IPS DF 6.9 (cell line): ENCODE measurements around the gene PCLO.

Source experiments
- DNase-seq: peaks from one replicate; pipeline ENCODE4 v3.0.0-alpha.2; 2013; ENCODE audit warnings: low read depth, low spot score
- H3K27ac ChIP-seq: one replicate; pipeline ENCODE4 v1.5.1; 2013; ENCODE audit warnings: low read length, control low read depth
- H3K27me3 ChIP-seq: 2 replicates; pipeline ENCODE4 v1.6.1; 2013; ENCODE audit warnings: mild to moderate bottlenecking, low read length; ENCODE audit not compliant: control insufficient read depth, insufficient read depth
- H3K36me3 ChIP-seq: 2 replicates; pipeline ENCODE4 v1.6.1; 2013; ENCODE audit warnings: low read length; ENCODE audit not compliant: control insufficient read depth, insufficient read depth
- H3K4me1 ChIP-seq: 2 replicates; pipeline ENCODE4 v1.6.1; 2013; ENCODE audit warnings: low read length; ENCODE audit not compliant: control insufficient read depth, insufficient read depth
- H3K4me3 ChIP-seq: 2 replicates; pipeline ENCODE4 v1.5.1; 2013; ENCODE audit warnings: mild to moderate bottlenecking, low read length
- H3K9me3 ChIP-seq: 2 replicates; pipeline ENCODE4 v1.6.1; 2013; ENCODE audit warnings: low read length, inconsistent platforms; ENCODE audit not compliant: control insufficient read depth, insufficient read depth
- WGBS: extraction: QIAGEN DNeasy Blood & Tissue Kit; methylation state at CpG from one replicate; pipeline ENCODE4 v1.1.7; 2013; ENCODE audit warnings: mixed read lengths, missing lambda C conversion rate; ENCODE audit not compliant: insufficient read length, insufficient coverage; 5-methylcytosine and 5-hydroxymethylcytosine counted together

PCLO gene

GRCh38 chr7:83141927-83142326 lies 20.8 kb downstream of the PCLO start:
- no peak for DNase-seq
- Histone ChIP-seq H3K9me3 (no peaks in the 10 kb centered on the region), H3K27me3 (no peaks in the 10 kb centered on the region), H3K27ac (no peak overlapping the region), H3K4me3 (no peak overlapping the region), H3K36me3 (no peaks in the 10 kb centered on the region), H3K4me1 (no peaks in the 10 kb centered on the region; the same call in 1 of the 2 replicates)
- no CpG with 5 or more reads among the region's 3 CpGs for WGBS

- no peaks in the 10 kb centered on the region for H3K36me3 ChIP-seq
- no peak for DNase-seq
- WGBS, result no CpG with 5 or more reads among the region's 5 CpGs
- H3K4me1 ChIP-seq, result no peaks in the 10 kb centered on the region
- no peak overlapping the region for H3K27ac ChIP-seq
- H3K4me3 ChIP-seq, result no peak overlapping the region
- no peaks in the 10 kb centered on the region for H3K27me3 ChIP-seq
- no peaks in the 10 kb centered on the region for H3K9me3 ChIP-seq
Measured at GRCh38 chr7:83130623-83131545, 31.8 kb downstream of the PCLO start.

GRCh38 chr7:83130191-83130590 lies 32.5 kb downstream of the PCLO start:
- no peak overlapping the region for H3K4me3 ChIP-seq
- DNase-seq, result no peak
- no peaks in the 10 kb centered on the region for H3K36me3 ChIP-seq
- no peaks in the 10 kb centered on the region for H3K9me3 ChIP-seq
- WGBS, result no CpG with 5 or more reads among the region's 5 CpGs
- H3K27ac ChIP-seq, result no peak overlapping the region
- no peaks in the 10 kb centered on the region for H3K27me3 ChIP-seq
- H3K4me1 ChIP-seq, result no peaks in the 10 kb centered on the region

GRCh38 chr7:83119494-83119893 lies 43.2 kb downstream of the PCLO start:
- no peak overlapping the region for H3K27ac ChIP-seq
- no peak overlapping the region for H3K4me3 ChIP-seq
- no peaks in the 10 kb centered on the region for H3K9me3 ChIP-seq
- peaks cover 5% of the 10 kb centered on the region; the same call in 1 of the 2 replicates for H3K4me1 ChIP-seq
- DNase-seq, result no peak
- H3K27me3 ChIP-seq, result no peaks in the 10 kb centered on the region
- WGBS, result no CpG with 5 or more reads among the region's 2 CpGs
- H3K36me3 ChIP-seq, result no peaks in the 10 kb centered on the region

GRCh38 chr7:83119026-83119382 lies 43.7 kb downstream of the PCLO start:
- no peak overlapping the region for H3K4me3 ChIP-seq
- no peak overlapping the region for H3K27ac ChIP-seq
- H3K4me1 ChIP-seq, result peaks cover 5% of the 10 kb centered on the region; the same call in 1 of the 2 replicates
- no peaks in the 10 kb centered on the region for H3K36me3 ChIP-seq
- no CpG with 5 or more reads among the region's 1 CpG for WGBS
- H3K27me3 ChIP-seq, result no peaks in the 10 kb centered on the region
- no peaks in the 10 kb centered on the region for H3K9me3 ChIP-seq
- no peak for DNase-seq

GRCh38 chr7:83118347-83119025 lies 44.2 kb downstream of the PCLO start:
- H3K4me1 ChIP-seq, result peaks cover 5% of the 10 kb centered on the region; the same call in 1 of the 2 replicates
- H3K27ac ChIP-seq, result no peak overlapping the region
- WGBS, result no CpG with 5 or more reads among the region's 3 CpGs
- H3K36me3 ChIP-seq, result no peaks in the 10 kb centered on the region
- H3K9me3 ChIP-seq, result no peaks in the 10 kb centered on the region
- no peaks in the 10 kb centered on the region for H3K27me3 ChIP-seq
- DNase-seq, result no peak
- no peak overlapping the region for H3K4me3 ChIP-seq

GRCh38 chr7:83117466-83117865 lies 45.2 kb downstream of the PCLO start:
- H3K4me3 ChIP-seq, result no peak overlapping the region
- no peaks in the 10 kb centered on the region for H3K27me3 ChIP-seq
- H3K9me3 ChIP-seq, result no peaks in the 10 kb centered on the region
- peaks cover 5% of the 10 kb centered on the region; the same call in 1 of the 2 replicates for H3K4me1 ChIP-seq
- DNase-seq, result no peak
- no CpG with 5 or more reads among the region's 2 CpGs for WGBS
- H3K27ac ChIP-seq, result no peak overlapping the region
- H3K36me3 ChIP-seq, result no peaks in the 10 kb centered on the region

- H3K4me3 ChIP-seq, result no peak overlapping the region
- DNase-seq, result no peak
- no CpG with 5 or more reads among the region's 2 CpGs for WGBS
Measured at GRCh38 chr7:83111391-83111790, 51.3 kb downstream of the PCLO start.

GRCh38 chr7:83109352-83109751 lies 53.3 kb downstream of the PCLO start:
- Histone ChIP-seq H3K4me3 (no peak overlapping the region), H3K4me1 (peaks cover 2% of the 10 kb centered on the region; the same call in 1 of the 2 replicates), H3K36me3 (no peaks in the 10 kb centered on the region), H3K27me3 (no peaks in the 10 kb centered on the region), H3K27ac (no peak overlapping the region), H3K9me3 (no peaks in the 10 kb centered on the region)
- no peak for DNase-seq
- WGBS, result no CpG with 5 or more reads among the region's 2 CpGs

More at GRCh38 chr7:83111391-83111790, 51.3 kb downstream of the PCLO start:
- no peak overlapping the region for H3K27ac ChIP-seq
- no peaks in the 10 kb centered on the region for H3K4me1 ChIP-seq
- no peaks in the 10 kb centered on the region for H3K27me3 ChIP-seq
- no peaks in the 10 kb centered on the region for H3K36me3 ChIP-seq
- H3K9me3 ChIP-seq, result no peaks in the 10 kb centered on the region

- Histone ChIP-seq H3K27ac (no peak overlapping the region), H3K4me1 (peaks cover 2% of the 10 kb centered on the region; the same call in 1 of the 2 replicates), H3K27me3 (no peaks in the 10 kb centered on the region), H3K9me3 (no peaks in the 10 kb centered on the region), H3K4me3 (no peak overlapping the region), H3K36me3 (no peaks in the 10 kb centered on the region)
- WGBS, result no CpG with 5 or more reads among the region's 2 CpGs
- DNase-seq, result no peak
Measured at GRCh38 chr7:83105948-83106347, 56.7 kb downstream of the PCLO start.
